Nephron (organoid): ENCODE measurements around the gene SUPT3H.

Source experiments
- H3K27ac Mint-ChIP-seq, 3 experiments: 2 replicates each; pipeline ENCODE4 v1.8.0; 2020; ENCODE audit warnings: mixed read lengths in 3 of 3, mild to moderate bottlenecking in 2 of 3, moderate library complexity in 1 of 3
- H3K27me3 Mint-ChIP-seq: 2 replicates; pipeline ENCODE4 v1.8.0; 2021; ENCODE audit warnings: low read depth, mild to moderate bottlenecking, moderate library complexity, mixed read lengths
- H3K36me3 Mint-ChIP-seq: 2 replicates; pipeline ENCODE4 v1.8.0; 2020; ENCODE audit warnings: low read depth, mixed read lengths
- H3K4me1 Mint-ChIP-seq: 2 replicates; pipeline ENCODE4 v1.8.0; 2020; ENCODE audit warnings: mixed read lengths
- H3K4me3 Mint-ChIP-seq, 3 experiments: 2 replicates each; pipeline ENCODE4 v1.8.0; 2020; ENCODE audit warnings: mild to moderate bottlenecking in 3 of 3, mixed read lengths in 3 of 3, moderate library complexity in 2 of 3
- H3K9me3 Mint-ChIP-seq: 2 replicates; pipeline ENCODE4 v1.8.0; 2020; ENCODE audit warnings: mixed read lengths
- CTCF ChIP-seq, 3 experiments: fragments of 200-600 bp; sonication (generic); IDR thresholded peaks; one replicate each; pipeline ENCODE4 v1.5.0; 2021; ENCODE audit warnings: antibody characterized with exemption in 3 of 3; ENCODE audit not compliant: unreplicated experiment in 3 of 3

The SUPT3H gene

GRCh38 chr6:45275358-45275757, 102.4 kb downstream of the SUPT3H start:
- H3K9me3 Mint-ChIP-seq, result peaks cover 17% of the 10 kb centered on the region
- peaks cover 38% of the 10 kb centered on the region for H3K36me3 Mint-ChIP-seq
- H3K27me3 Mint-ChIP-seq, result no peaks in the 10 kb centered on the region
- no peak overlapping the region for H3K27ac Mint-ChIP-seq
- TF ChIP-seq CTCF (IDR thresholded peaks at IDR 0.05; ENCODE audit: unreplicated experiment in 3 of 3), result no peak
- no peak overlapping the region for H3K4me3 Mint-ChIP-seq
- H3K4me1 Mint-ChIP-seq, result no peaks in the 10 kb centered on the region

DNA sequence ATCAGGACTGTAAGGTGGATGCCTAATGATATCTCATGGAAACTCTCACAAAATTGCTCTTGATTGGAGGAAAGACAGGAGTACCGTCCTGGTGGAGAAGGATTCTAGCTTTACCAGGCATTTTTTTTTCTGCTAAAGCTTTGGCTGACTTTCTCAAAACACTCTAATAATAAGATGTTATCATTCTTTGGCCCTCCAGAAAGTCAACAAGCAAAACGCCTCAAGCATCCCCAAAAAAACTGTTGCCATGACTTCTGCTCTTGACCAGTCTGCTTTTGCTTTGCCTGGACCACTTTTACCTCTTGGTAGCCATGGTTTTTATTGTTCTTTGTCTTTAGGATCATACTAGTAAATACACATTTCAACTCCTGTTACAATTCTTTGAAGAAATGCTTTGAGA, 105.1 kb downstream of the SUPT3H start:
- H3K36me3 Mint-ChIP-seq, result peaks cover 27% of the 10 kb centered on the region
- H3K27me3 Mint-ChIP-seq, result no peaks in the 10 kb centered on the region
- TF ChIP-seq CTCF (IDR thresholded peaks at IDR 0.05; ENCODE audit: unreplicated experiment in 3 of 3), result no peak
- no peak overlapping the region for H3K27ac Mint-ChIP-seq
- peaks cover 14% of the 10 kb centered on the region for H3K9me3 Mint-ChIP-seq
- no peaks in the 10 kb centered on the region for H3K4me1 Mint-ChIP-seq
- no peak overlapping the region for H3K4me3 Mint-ChIP-seq

- Mint-ChIP-seq H3K27ac (no peak overlapping the region), H3K27me3 (no peaks in the 10 kb centered on the region), H3K4me3 (no peak overlapping the region), H3K4me1 (no peaks in the 10 kb centered on the region), H3K36me3 (no peaks in the 10 kb centered on the region), H3K9me3 (peaks cover 3% of the 10 kb centered on the region)
- no peak for TF ChIP-seq CTCF (IDR thresholded peaks at IDR 0.05; ENCODE audit: unreplicated experiment in 3 of 3)
These were observed 112.5 kb downstream of the SUPT3H start for GRCh38 chr6:45265246-45265645.

DNA sequence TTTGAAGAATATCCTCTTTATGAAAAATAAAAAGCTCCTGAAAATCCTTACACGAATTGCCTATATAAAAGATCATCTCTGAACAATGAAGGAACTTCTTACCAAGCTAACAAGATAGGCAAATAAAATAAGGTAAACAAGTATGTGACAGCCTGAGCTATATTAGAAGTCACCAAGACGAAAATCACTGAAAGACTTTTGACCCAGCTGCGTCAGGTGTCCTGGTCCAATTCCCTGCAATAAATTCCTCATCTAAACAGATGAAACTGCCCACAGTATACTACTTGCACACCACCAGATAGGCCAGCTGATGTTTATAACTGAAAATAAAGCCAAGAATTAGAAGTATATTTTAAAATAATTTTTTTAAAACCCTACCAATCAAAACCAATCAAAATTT, 117.0 kb downstream of the SUPT3H start:
- Mint-ChIP-seq H3K9me3 (peaks cover 3% of the 10 kb centered on the region), H3K36me3 (no peaks in the 10 kb centered on the region)
- no peak for TF ChIP-seq CTCF (IDR thresholded peaks at IDR 0.05; ENCODE audit: unreplicated experiment in 3 of 3)

DNA sequence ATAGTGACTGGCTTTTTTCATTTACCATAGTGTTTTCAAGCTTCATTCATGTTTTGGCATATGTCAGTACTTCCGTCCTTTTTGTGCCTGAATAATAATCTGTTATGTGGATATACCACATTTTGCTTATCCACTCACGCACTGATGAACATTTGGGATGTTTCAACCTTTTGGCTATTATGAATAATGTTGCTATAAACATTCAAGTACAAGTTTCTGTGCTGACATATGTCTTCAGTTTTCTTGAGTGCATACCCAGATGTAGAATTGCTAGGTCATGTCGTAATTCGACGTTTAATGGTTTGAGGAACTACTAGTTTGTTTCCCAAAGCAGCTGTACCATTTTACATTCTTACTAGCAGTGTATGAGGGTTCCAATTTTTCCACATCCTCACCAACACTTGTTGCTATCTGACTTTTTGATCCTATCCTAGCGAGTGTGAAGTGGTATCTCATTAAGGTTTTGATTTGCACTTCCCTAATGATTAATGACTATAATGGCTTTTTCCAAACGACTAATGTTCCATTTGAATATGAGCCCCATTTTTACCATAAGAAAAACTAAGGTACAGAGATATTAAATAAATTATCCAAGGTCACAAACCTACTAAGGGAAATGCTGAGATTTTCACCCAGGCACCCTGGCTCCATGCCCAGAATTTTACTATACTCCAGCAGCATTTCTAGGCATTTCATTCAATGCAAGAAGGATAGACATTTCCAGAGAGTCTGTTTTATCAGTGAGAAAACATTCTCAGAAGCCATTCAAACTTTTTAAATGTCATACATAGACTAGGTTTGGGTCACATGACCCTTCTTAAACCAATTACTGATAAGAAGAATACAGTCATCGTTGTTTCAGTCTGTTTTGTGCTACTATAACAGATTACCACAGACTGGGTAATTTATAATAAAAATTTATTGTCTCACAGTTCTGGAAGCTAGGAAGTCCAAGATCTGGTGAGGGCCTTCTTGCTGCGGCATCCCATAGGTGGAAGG, 120.7 kb downstream of the SUPT3H start:
- no peak overlapping the region for H3K4me3 Mint-ChIP-seq
- no peaks in the 10 kb centered on the region for H3K27me3 Mint-ChIP-seq
- peaks cover 3% of the 10 kb centered on the region for H3K9me3 Mint-ChIP-seq
- TF ChIP-seq CTCF (IDR thresholded peaks at IDR 0.05; ENCODE audit: unreplicated experiment in 3 of 3), result no peak
- no peak overlapping the region for H3K27ac Mint-ChIP-seq
- H3K36me3 Mint-ChIP-seq, result no peaks in the 10 kb centered on the region
- no peaks in the 10 kb centered on the region for H3K4me1 Mint-ChIP-seq

More for the DNA sequence above, 117.0 kb downstream of the SUPT3H start:
- Mint-ChIP-seq H3K27ac (no peak overlapping the region), H3K4me1 (no peaks in the 10 kb centered on the region), H3K4me3 (no peak overlapping the region), H3K27me3 (no peaks in the 10 kb centered on the region)

- Mint-ChIP-seq H3K36me3 (no peaks in the 10 kb centered on the region), H3K27me3 (no peaks in the 10 kb centered on the region), H3K4me1 (no peaks in the 10 kb centered on the region), H3K4me3 (no peak overlapping the region), H3K27ac (no peak overlapping the region), H3K9me3 (peaks cover 3% of the 10 kb centered on the region)
- TF ChIP-seq CTCF (IDR thresholded peaks at IDR 0.05; ENCODE audit: unreplicated experiment in 3 of 3), result no peak
These were observed 122.3 kb downstream of the SUPT3H start for GRCh38 chr6:45255434-45255833.
